GM21423 (cell line): ENCODE results near the gene SHISA9.

ENCODE experiments used
- ATAC-seq: cut with Tn5 transposase; IDR thresholded peaks from one replicate; pipeline ENCODE4 v1.9.1; 2021; ENCODE audit warnings: mild to moderate bottlenecking, moderate library complexity; ENCODE audit not compliant: unreplicated experiment

Gene SHISA9

DNA sequence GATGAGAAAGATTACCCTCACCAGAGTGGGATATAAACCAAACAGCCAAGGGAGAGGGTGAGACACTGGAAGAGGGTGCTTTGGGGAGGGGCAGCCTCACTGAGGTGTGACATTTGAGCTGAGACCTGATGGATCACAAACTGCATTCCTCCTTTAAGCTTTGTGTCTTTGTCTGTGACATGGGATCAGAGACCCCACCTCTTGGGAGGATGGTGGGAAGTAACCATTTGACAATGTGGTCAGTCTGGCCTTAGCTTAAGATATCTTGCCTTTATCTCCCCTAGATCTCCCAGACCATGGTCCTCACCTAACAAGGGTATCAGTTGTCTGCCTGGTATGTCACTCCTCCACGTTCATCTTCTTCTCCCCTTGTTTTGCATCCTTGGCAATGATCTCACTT lies 163.4 kb downstream of the SHISA9 start:
- no peak for ATAC-seq

DNA sequence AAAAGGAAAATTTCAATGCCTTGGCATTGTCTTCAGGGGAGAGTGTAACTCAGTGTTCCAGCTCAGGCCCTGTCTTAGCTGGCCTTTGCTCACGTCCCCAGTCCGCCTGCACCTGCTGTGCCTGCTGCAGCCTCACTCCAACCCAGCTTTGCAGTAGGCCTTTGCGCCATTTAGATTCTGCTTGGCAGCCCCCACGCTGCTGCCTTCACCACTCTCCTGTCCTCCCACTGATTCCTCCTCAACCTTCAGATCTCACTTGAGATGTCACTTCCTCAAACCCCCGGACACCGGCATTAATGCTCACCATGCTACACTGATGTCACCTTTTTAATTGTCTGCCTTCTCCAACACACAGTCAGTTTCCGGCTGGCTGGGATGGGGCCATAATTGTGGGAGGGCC lies 166.2 kb downstream of the SHISA9 start:
- ATAC-seq = no peak

DNA sequence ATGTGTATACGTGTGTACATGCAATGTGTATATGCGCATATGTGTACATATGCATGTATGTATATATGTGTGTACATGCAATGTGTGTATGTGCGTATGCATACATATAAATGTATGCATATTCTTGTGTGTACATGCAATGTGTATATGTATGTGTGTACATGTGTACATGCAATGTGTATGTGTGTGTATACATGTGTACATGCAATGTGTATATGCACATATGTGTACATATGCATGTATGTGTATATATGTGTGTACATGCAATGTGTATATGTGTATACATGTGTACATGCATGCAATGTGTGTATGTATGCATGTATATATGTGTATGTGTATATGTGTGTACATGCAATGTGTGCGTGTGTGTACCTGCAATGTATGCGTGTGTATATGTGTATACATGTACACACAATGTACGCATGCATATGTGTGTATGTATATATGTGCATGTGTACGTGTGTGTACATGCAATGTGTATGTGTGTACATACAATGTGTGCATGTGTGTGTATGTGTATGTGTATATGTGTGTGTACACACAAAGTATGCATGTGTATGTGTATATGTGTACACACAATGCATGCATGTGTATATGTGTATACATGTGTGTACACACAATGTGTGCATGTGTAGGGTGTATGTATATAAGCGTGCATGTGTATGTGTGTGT lies 167.7 kb downstream of the SHISA9 start:
- ATAC-seq = no peak

DNA sequence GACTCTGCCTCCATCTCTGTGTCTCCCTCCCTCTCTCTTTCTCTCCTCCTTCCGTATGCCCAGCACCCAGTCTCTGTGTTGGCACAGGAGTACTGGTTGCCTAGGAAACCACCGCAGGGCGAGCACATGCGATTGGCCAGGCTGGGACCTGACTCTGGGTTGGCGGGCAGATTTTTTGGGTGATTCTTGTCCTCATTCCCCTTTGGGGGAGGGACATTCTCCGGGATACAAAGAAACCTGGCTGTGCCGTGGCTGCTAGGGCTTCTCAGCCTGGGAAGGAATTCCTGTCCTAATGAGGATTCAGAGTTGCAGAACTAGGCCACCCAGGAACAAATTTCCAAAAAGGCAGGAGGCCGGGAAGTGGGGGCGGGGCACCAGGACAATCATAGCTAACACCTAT lies 168.9 kb downstream of the SHISA9 start:
- ATAC-seq = no peak

DNA sequence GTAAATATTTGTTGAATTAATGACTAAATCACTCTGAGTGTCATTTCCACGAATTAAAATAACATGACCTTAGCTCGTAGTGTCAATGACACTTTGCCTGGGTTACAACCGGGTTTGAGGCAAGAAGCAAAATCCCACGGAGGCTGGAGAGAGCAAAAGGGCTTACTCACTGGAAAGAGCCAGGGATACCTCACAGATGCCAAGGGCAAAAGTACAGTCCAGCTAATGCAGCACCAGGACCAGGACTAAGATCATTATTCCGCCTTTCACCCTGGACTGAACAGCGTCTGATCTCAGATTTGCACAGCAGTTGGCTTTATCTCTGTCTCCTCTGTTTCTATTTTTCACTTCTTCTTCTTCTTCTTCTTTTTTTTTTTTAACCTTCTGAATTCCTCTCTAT lies 175.5 kb downstream of the SHISA9 start:
- ATAC-seq = no peak

DNA sequence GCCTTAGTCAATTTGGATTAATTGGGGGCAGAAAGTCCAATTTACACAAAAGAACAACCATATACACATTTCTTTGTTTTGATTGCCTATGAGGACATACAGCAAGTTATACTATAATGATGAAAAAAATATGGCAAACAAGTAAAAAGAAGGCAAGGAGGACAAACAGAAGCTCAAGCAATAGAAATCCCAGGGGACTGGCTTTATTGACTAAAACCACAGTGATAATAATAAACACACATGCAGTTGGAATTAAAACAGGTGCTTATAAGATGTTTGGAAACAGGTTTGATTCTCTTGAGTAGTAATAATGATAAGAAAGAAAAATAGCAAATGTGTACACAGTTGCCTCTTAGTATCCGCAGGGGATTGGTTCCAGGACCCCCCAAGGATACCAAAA lies 176.4 kb downstream of the SHISA9 start:
- no peak for ATAC-seq

DNA sequence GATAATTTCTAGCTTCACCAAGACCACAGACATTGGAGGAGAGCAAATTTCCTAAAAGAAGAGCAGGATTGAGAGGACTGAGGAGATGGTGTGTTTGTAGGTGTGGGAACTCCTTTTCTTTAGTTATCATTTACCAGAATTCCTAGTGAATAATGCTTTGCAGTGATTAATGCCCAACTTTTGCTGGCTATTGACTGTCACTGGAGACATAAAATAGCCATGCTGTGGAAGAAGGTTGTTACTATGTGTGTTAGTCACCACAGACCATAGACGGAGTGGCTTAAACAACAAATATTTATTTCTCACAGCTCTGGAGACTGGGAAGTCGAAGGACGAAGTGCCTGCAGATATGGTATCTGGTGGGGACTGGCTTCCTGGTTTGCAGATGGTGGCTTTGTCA lies 179.1 kb downstream of the SHISA9 start:
- ATAC-seq = no peak

DNA sequence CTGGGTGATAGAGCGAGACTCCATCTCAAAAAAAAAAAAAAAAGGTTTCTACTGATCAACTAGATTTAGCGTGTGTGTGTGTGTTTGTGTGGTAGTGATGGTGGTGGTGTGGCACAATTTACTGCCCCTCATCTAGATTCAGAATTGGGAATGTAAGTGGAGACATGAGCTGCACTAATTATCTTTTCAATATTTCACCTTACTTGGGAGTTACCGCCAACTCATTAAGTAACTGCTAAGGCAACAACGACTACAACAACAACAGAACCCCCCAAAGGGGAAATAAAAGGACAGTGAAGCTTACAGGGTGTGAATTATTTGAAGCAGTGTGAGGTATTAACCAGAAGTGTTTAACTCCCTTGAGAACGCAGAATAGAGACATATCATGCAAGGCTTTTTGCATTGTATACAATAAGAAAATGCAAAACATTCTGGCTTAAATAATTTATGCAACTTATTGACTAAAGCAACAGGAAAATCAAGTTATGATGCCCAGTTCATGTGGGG lies 180.5 kb downstream of the SHISA9 start:
- no peak for ATAC-seq

DNA sequence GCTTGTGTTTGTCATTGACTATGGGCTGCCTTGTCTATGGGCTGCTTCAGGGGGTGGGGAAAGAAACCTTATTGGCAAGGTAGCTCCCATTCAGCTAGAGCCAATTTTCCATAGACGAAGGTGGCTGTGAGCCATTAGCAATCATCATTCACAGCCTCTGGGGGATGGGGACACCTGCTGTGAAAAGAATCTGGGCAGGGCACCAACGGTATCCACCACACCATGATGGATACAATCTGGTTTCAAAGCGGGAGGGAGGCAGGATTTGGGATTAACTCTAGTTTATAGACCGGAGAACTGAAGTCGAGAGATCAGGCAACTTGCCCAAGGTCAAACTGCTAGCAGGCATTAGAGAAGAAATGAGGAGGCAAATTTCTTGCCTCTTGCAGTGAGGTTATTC lies 182.3 kb downstream of the SHISA9 start:
- ATAC-seq = no peak

DNA sequence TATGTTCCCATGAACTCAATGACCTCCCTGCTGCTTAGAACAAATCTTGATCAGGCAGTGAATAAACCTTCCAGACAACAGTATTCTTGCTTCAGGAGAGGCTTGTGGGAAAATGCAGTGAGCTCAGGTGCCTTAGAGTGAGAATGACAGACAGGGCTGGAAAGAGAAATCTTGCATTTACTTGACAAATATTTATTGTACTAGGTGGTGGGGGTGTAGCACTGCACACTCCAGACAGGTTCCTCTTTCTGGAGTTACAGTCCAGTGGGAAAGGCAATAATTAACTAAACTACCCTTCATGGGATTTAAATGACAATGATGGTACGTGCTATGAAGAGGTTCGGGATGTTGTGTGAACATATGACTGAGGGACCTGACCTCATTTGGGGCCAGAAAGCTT lies 182.9 kb downstream of the SHISA9 start:
- ATAC-seq = no peak

DNA sequence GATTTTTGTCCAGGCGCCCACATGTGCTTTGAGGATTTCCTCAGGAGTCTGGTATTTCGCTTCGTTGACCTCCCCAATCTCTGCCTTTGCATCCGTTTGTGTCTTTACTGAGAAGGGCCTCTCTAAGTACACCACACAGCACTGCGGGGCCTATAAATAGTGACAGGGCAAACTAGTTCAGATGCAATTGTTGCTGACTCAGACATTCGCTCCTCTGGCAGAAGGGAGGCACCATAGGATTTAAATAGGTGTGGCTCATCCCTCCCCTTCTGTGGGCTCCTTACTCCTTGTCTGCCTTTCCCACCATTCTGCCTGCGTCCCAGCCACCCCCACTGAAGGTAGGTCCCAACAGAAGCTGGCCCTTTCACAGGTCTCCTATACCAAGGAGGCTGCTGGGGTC lies 192.3 kb downstream of the SHISA9 start:
- no peak for ATAC-seq

DNA sequence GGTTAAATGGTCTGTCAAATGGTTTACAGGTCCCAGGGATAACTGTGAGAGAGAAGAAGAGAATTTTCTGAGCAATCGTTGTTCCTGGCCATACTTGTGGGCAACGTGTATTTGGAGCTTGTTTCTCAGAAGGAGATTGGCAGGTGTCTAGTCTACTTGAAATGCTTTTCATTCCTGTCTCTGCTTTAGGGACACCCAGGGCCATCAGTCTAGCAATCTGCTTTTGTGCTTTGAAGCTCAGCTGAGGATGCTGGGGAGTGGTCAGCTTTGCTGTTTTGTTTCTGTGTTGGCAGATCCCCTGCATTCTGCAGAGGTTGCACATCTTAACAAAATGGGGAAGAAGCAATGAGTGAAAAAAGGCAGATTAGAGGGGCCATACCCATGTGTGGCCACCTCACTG lies 193.7 kb downstream of the SHISA9 start:
- ATAC-seq = no peak

DNA sequence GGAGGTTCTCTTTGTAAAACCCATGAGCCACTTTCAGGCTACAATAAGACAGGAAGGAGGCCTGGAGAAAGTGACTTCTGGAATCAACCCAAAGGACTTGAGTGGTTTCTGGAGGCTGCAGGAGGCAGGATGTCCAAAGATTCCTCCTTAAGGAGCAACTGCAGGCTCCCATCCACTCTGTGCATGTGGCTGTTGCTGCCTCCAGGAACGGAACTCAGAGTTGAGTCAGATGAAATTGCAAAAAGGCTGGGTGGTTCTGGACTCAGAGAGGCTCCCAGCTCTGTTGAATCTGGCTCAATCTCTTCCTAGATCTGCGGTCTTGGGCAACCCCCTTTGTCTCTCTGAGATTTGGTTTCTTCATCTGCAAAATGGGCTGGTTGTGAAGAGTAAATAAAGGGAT lies 197.1 kb downstream of the SHISA9 start:
- no peak for ATAC-seq

DNA sequence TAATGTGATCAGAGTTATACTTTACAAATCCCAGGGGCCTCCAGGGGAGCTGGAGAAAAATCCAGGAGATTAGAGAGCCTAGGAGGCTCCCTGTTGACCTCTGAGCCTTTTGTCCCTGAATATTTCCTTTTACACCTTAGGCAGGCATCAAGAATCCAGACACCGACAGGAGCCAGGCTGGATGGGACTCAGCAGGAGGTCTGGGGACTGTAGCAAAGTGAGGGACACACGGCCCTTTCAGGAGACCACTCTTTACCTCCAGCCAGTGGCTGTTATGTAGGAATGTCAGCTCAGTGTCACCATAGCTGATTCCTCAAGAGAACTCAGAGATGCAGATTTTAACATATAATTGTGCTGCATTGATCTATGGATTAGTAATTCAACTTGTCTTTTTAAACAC lies 198.4 kb downstream of the SHISA9 start:
- no peak for ATAC-seq

DNA sequence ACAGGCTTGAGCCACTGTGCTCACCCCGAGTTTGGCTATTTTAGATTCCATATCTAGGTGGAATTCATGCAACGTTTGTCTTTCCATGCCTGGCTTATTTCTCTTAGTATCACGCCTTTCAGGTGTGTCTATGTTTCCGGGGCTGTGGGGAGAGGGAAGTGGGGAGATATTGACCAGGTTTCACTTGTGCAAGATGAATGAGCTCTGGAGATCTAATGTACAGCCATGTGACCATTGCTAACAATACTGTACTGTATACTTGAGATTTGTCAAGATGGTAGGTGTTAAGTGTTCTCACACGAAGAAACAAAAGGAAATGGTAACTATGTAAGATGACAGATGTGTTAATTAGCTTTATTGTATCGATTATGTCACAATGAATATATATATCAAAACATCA lies 199.6 kb downstream of the SHISA9 start:
- no peak for ATAC-seq

DNA sequence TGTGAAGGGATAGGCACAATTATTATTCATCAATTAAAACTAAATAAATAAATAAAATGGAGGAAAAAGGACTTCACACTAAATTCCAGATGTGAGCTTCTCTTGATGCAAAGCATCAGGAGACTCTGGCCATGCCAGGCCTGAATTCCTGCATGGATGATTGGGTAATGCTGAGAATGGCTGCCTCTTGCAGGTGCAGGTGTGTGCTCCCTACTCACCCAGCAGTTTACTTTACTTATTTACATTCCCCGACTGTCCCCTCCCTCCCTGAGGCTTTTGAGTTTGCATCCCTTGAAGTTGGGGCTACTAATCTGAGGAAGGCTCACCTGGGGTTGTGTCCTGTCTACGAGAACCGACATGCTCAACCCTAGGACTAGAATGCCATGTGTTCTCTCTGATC lies 200.4 kb downstream of the SHISA9 start:
- ATAC-seq = no peak

DNA sequence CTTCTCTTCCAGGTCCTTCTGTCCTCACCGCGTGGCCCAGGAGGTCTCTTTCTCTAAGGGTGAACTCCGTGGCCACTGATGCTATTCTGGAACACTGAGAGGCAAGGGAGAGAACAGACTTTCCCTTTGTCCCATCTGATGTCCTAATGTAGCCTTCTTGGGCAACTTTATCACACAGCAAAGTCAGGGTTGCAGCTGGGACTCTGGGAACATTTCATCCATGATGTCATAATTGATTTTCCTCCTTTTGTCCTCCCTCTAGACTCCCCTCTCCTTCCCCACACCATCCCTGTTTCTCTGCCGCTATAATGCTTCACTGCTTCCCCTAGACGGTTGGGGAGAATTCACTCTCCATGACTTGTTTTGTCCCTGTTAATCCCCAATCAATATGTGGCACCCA lies 201.0 kb downstream of the SHISA9 start:
- ATAC-seq = no peak

DNA sequence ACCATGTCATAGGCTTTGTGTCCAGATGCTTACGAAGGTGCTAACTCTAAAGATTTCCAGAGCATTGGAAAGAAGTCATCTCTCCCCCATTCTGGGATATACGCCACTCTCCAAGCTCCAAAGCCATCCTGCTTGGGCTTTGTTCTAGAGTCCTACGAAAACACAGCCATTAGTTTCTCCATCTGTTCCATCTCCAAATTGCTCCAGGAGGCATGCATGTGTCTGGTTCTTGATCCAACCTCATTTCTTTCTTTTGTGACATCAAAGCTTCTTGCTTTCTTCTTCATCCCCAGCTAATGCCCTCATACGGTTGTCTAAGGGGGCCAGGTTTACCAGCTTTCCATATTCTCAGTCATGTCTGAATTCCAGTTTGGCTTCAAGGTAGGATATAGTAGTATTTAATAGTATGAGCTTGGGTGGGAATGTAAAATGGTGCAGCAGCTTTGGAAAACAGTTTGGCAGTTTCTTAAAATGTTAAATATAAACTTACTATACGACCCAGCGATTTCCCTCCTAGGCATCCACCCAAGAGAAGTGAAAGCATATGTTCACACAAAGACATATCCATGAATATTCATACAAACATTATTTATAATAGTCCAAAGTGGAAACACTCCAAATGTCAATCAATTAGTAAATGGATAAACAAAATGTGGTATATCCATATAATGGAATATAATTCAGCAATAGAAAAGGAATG lies 202.6 kb downstream of the SHISA9 start:
- ATAC-seq = no peak

DNA sequence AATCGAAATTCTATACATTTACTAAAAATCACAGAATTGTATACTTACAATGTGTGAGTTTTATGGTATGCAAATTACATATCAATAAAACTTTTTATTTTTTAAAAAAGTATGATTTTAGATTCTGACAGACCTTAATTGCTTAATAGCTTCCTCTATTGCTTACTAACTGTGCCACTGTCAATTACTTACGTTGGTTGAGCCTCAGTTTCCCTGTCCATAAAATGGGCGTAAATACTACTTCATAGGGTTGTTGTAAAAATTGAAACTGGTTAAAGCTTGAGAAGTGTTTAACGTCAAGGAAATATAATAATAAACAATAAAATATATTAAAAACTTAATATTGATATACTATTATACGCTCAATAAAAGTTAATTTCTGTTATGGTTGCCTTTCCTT lies 203.4 kb downstream of the SHISA9 start:
- ATAC-seq = no peak

DNA sequence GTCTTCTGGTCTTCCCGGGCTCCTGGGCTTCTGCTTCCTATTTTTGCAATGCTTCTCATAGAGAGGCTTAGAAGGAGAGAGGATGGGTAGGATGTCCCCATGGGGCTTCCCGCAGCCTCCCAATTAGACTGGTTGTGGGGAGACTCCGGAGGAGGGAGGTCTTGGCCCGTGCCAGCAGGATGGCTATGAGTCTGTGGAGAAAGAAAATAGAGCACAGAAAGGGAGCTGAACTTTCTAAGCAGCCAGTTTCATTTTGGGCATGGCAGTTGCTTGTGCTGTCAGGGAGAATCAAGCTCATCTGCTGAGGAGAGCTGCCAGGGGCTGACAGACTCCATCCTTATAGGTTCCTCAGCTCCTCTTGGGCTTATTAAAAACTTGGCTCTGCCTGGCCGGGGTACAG lies 204.0 kb downstream of the SHISA9 start:
- ATAC-seq = no peak

DNA sequence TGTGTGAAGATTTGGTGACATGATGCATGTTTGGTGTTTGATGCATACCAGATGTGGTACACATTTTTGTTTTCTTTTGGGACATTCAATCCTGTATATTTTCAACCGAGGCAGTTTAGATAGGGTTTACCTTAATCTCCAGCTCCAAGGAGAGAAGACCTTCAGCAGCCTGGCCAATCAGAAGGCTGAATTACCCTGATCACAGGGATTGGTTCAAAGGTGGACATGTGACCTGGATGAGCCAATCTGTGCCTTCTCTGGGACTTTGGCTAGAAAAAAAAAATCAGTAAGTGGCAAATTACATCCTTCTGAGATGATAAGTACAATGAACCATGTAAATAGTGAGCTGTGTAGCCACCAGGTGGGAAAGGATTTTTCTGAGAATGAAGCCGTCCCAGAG lies 205.1 kb downstream of the SHISA9 start:
- no peak for ATAC-seq

DNA sequence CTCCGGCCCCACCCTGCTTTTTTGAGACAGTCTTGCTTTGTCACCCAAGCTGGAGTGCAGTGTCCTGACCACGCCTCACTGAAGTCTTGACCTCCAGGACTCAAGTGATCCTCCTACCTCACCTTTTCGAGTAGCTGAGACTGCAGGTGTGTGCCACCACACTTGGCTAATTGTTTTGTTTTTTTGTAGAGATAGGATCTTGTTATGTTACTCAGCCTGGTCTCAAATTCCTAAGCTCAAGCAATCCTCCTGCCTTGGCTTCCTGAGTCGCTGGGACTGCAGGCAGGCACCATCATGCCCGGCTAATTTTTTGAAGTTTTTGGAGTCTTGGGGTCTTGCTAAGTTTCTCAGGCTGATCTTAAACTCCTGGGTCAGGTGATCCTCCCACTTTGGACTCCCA lies 206.7 kb downstream of the SHISA9 start:
- no peak for ATAC-seq

DNA sequence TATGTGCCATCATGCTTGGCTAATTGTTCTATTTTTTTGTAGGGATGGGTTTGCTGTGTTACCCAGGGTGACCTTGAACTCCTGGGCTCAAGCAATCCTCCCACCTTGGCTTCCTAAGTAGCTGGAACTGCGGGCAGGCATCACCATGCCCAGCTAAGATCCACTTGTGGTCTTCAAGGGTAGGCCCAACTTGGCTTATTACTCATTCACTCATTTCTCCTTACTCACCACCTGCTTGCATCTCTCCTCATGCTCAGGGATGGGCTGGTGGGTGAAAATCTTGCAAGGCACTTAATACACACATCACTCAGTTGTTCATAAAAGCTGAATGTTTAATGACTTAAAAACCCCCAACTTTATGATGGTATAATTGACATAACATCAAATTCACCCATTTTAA lies 207.8 kb downstream of the SHISA9 start:
- no peak for ATAC-seq
